Fibroblast of pulmonary artery (primary cell): Measurements from ENCODE around the gene NRSN2.
"Not testable (repeated sequence)": the region's sequence is repeated elsewhere in the genome, so short reads cannot be mapped to it uniquely, and the experiment has no call there.

Source experiments
- DNase-seq: peaks from one replicate; pipeline ENCODE4 v3.0.0-alpha.2; 2010; ENCODE audit warnings: low read depth
- H3K4me3 ChIP-seq: replicated peaks from 2 replicates; pipeline ENCODE4 v1.5.1; 2011; ENCODE audit warnings: low read depth, mild to moderate bottlenecking, control low read depth, low read length, moderate library complexity
- TF ChIP-seq, protein P1 (sequence below): IDR thresholded peaks from 2 replicates; pipeline ENCODE4 v1.5.1; 2011; ENCODE audit warnings: mild to moderate bottlenecking, control low read depth, low read length, inconsistent platforms; ENCODE audit errors: missing control alignments

Gene NRSN2

GRCh38 chr20:388034-388994 is 41.4 kb downstream of the NRSN2 start:
- TF ChIP-seq, protein P1, sequence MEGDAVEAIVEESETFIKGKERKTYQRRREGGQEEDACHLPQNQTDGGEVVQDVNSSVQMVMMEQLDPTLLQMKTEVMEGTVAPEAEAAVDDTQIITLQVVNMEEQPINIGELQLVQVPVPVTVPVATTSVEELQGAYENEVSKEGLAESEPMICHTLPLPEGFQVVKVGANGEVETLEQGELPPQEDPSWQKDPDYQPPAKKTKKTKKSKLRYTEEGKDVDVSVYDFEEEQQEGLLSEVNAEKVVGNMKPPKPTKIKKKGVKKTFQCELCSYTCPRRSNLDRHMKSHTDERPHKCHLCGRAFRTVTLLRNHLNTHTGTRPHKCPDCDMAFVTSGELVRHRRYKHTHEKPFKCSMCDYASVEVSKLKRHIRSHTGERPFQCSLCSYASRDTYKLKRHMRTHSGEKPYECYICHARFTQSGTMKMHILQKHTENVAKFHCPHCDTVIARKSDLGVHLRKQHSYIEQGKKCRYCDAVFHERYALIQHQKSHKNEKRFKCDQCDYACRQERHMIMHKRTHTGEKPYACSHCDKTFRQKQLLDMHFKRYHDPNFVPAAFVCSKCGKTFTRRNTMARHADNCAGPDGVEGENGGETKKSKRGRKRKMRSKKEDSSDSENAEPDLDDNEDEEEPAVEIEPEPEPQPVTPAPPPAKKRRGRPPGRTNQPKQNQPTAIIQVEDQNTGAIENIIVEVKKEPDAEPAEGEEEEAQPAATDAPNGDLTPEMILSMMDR = no peak
- no peak overlapping the region for H3K4me3 ChIP-seq
- DNase-seq = no peak

- DNase-seq = no peak
- TF ChIP-seq, protein P1 = no peak
- H3K4me3 ChIP-seq = no peak overlapping the region
Observed at GRCh38 chr20:389220-389619, 42.3 kb downstream of the NRSN2 start.

DNA sequence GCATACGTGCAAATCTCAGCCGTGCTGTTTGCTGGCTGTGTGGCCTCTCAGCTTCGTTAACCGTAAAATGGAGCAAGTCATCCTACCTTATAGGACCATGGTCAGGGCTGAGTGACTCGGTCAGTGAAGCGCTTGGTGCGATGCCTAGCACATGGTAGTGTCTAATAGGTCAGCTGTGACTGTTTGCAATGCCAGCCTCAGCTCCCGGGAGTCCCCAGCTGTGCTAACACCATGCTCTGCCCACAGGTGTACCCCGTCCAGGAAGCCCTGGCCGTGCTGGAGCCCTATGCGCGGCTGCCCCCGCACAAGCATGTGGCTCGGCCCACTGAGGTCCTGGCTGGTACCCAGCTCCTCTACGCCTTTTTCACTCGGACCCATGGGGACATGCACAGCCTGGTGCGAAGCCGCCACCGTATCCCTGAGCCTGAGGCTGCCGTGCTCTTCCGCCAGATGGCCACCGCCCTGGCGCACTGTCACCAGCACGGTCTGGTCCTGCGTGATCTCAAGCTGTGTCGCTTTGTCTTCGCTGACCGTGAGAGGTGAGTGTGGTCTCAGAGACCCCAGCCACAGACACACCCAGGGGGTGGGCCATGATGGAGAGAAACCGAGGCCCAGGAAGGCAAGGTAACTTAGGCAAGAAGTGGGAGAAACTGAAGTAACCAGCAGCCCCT is 44.3 kb downstream of the NRSN2 start:
- DNase-seq = no peak
- TF ChIP-seq, protein P1 = no peak
- H3K4me3 ChIP-seq = no peak overlapping the region

DNA sequence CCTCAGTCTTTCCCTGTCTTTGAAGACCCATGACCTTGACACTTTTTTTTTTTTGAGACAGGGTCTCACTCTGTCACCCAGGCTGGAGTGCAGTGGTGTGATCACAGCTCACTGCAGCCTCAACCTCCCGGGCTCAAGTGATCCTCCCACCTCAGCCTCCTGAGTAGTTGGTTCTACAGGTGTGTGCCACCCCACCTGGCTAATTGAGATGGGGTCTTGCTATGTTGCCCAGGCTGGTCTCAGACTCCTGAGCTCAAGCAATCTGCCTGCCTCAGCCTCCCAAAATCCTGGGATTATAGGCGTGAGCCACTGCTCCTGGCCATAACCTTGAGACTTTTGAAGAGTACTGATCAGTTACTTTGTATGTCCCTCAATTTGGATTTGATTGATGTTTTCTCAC is 46.4 kb downstream of the NRSN2 start:
- H3K4me3 ChIP-seq, DNase-seq: not testable (repeated sequence)

GRCh38 chr20:396252-396618 is 49.3 kb downstream of the NRSN2 start:
- no peak for DNase-seq
- TF ChIP-seq, protein P1 = no peak
- H3K4me3 ChIP-seq = no peak overlapping the region

DNA sequence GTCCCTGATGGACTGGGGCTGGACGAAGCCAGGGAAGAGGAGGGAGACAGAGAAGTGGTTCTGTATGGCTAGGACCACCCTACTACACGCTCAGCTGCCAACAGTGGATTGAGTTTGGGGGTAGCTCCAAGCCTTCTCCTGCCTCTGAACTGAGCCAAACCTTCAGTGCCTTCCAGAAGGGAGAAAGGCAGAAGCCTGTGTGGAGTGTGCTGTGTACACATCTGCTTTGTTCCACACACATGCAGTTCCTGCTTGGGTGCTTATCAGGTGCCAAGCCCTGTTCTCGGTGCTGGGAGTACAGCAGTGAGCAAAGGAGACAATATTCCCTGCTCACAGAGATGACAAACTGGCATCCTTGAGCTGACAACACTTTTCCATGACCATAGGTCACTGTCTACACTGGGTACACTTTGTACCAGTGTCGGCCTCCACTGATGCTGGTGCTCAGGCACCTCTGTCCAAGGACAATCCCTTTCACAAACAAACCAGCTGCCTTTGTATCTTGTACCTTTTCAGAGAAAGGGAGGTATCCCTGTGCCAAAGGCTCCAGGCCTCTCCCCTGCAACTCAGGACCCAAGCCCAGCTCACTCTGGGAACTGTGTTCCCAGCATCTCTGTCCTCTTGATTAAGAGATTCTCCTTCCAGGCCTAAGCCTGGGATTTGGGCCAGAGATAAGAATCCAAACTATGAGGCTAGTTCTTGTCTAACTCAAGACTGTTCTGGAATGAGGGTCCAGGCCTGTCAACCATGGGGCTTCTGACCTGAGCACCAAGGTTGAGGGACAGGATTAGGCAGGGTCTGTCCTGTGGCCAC is 49.9 kb downstream of the NRSN2 start:
- no peak for DNase-seq
- no peak overlapping the region for H3K4me3 ChIP-seq
- TF ChIP-seq, protein P1 = no peak
